ENCODE results near the gene PRDM1. TPM values are rescaled to one million over a fixed set of nuclear protein-coding genes. Genes with fewer than 3 reads are reported as not detected.
A peak's percentile ranks its signal among the peaks of the same experiment; 100 is the strongest.

The PRDM1 gene
- total RNA-seq, 2 donors from 2014 or later: 25.2 to 107 TPM

GRCh38 chr6:106092279-106092678 lies 6.1 kb downstream of the PRDM1 start:
- H3K27ac Mint-ChIP-seq: peak overlapping the region; percentile 72
- H3K36me3 Mint-ChIP-seq (ENCODE audit: insufficient read depth in 2 of 2): peaks cover 6 to 29% of the 10 kb centered on the region in 2 donors
- peak overlapping the region in 1 of 2 donors; percentile 69 for H3K4me3 Mint-ChIP-seq

GRCh38 chr6:106094261-106094963 lies 8.3 kb downstream of the PRDM1 start:
- Mint-ChIP-seq H3K27ac (peak overlapping the region; percentile 94), H3K36me3 (ENCODE audit: insufficient read depth in 2 of 2) (peaks cover 4 to 27% of the 10 kb centered on the region in 2 donors), H3K4me1 (ENCODE audit: low read depth) (peaks cover 74% of the 10 kb centered on the region), H3K4me3 (peak overlapping the region; percentile 61 to 88), H3K27me3 (ENCODE audit: low read depth) (peaks cover 26% of the 10 kb centered on the region), H3K9me3 (no peaks in the 10 kb centered on the region)
- ATAC-seq (replicated peaks in 1 of 2) (no peak), DNase-seq (no peak)

More at GRCh38 chr6:106092279-106092678, 6.1 kb downstream of the PRDM1 start:
- Mint-ChIP-seq H3K4me1 (ENCODE audit: low read depth) (peaks cover 64% of the 10 kb centered on the region), H3K27me3 (ENCODE audit: low read depth) (peaks cover 46% of the 10 kb centered on the region), H3K9me3 (no peaks in the 10 kb centered on the region)
- no peak for ATAC-seq (replicated peaks in 1 of 2)
- DNase-seq: no peak

- no peak for DNase-seq
- Mint-ChIP-seq H3K27ac (peak overlapping the region; percentile 94), H3K9me3 (no peaks in the 10 kb centered on the region), H3K36me3 (ENCODE audit: insufficient read depth in 2 of 2) (peaks cover 5 to 23% of the 10 kb centered on the region in 2 donors), H3K27me3 (ENCODE audit: low read depth) (peaks cover 21% of the 10 kb centered on the region), H3K4me3 (peak overlapping the region; percentile 61 to 88), H3K4me1 (ENCODE audit: low read depth) (peaks cover 75% of the 10 kb centered on the region)
- ATAC-seq (replicated peaks in 1 of 2): no peak
Observed at GRCh38 chr6:106094964-106095335, 8.8 kb downstream of the PRDM1 start.

GRCh38 chr6:106097411-106098231 lies 11.5 kb downstream of the PRDM1 start:
- H3K27me3 Mint-ChIP-seq (ENCODE audit: low read depth): peaks cover 6% of the 10 kb centered on the region
- no peaks in the 10 kb centered on the region for H3K9me3 Mint-ChIP-seq
- DNase-seq (peak; percentile 56 to 60), ATAC-seq (replicated peaks in 1 of 2) (peak; percentile 32 to 36)
- H3K4me1 Mint-ChIP-seq (ENCODE audit: low read depth): peaks cover 89% of the 10 kb centered on the region
- peak overlapping the region; percentile 100 for H3K27ac Mint-ChIP-seq
- H3K4me3 Mint-ChIP-seq: peak overlapping the region; percentile 89 to 100
- H3K36me3 Mint-ChIP-seq (ENCODE audit: insufficient read depth in 2 of 2): peaks cover 13 to 31% of the 10 kb centered on the region in 2 donors

- peak overlapping the region; percentile 100 for H3K27ac Mint-ChIP-seq
Observed at GRCh38 chr6:106098383-106099234, 12.5 kb downstream of the PRDM1 start.

GRCh38 chr6:106099235-106099537 lies 13.1 kb downstream of the PRDM1 start:
- Mint-ChIP-seq H3K9me3 (no peaks in the 10 kb centered on the region), H3K27ac (peak overlapping the region; percentile 100), H3K27me3 (ENCODE audit: low read depth) (no peaks in the 10 kb centered on the region), H3K4me3 (peak overlapping the region; percentile 89 to 100), H3K36me3 (ENCODE audit: insufficient read depth in 2 of 2) (peaks cover 21 to 41% of the 10 kb centered on the region in 2 donors), H3K4me1 (ENCODE audit: low read depth) (peaks cover 97% of the 10 kb centered on the region)
- ATAC-seq (replicated peaks in 1 of 2) (no peak), DNase-seq (no peak)

More at GRCh38 chr6:106098383-106099234, 12.5 kb downstream of the PRDM1 start:
- ATAC-seq (replicated peaks in 1 of 2): peak; percentile 77 to 80
- Mint-ChIP-seq H3K9me3 (no peaks in the 10 kb centered on the region), H3K4me3 (peak overlapping the region; percentile 89 to 100), H3K27me3 (ENCODE audit: low read depth) (no peaks in the 10 kb centered on the region), H3K36me3 (ENCODE audit: insufficient read depth in 2 of 2) (peaks cover 17 to 37% of the 10 kb centered on the region in 2 donors), H3K4me1 (ENCODE audit: low read depth) (peaks cover 97% of the 10 kb centered on the region)
- DNase-seq: peak; percentile 86 to 91

GRCh38 chr6:106100755-106101154 lies 14.6 kb downstream of the PRDM1 start:
- Mint-ChIP-seq H3K27ac (peak overlapping the region; percentile 100), H3K4me1 (ENCODE audit: low read depth) (peaks cover 92% of the 10 kb centered on the region)

GRCh38 chr6:106101466-106101865 lies 15.3 kb downstream of the PRDM1 start:
- Mint-ChIP-seq H3K27me3 (ENCODE audit: low read depth) (peaks cover under 1% of the 10 kb centered on the region), H3K27ac (peak overlapping the region; percentile 100), H3K9me3 (no peaks in the 10 kb centered on the region), H3K4me1 (ENCODE audit: low read depth) (peaks cover 92% of the 10 kb centered on the region), H3K36me3 (ENCODE audit: insufficient read depth in 2 of 2) (peaks cover 30 to 44% of the 10 kb centered on the region in 2 donors), H3K4me3 (peak overlapping the region; percentile 89 to 100)
- ATAC-seq (replicated peaks in 1 of 2) (no peak), DNase-seq (no peak)

More at GRCh38 chr6:106100755-106101154, 14.6 kb downstream of the PRDM1 start:
- Mint-ChIP-seq H3K4me3 (peak overlapping the region; percentile 89 to 100), H3K27me3 (ENCODE audit: low read depth) (no peaks in the 10 kb centered on the region), H3K9me3 (no peaks in the 10 kb centered on the region), H3K36me3 (ENCODE audit: insufficient read depth in 2 of 2) (peaks cover 33 to 48% of the 10 kb centered on the region in 2 donors)
- ATAC-seq (replicated peaks in 1 of 2) (no peak), DNase-seq (no peak)

GRCh38 chr6:106102034-106102433 lies 15.9 kb downstream of the PRDM1 start:
- DNase-seq: peak; percentile 74 to 78

GRCh38 chr6:106102967-106103727 lies 17.0 kb downstream of the PRDM1 start:
- DNase-seq (no peak), ATAC-seq (replicated peaks in 1 of 2) (no peak)
- H3K4me1 Mint-ChIP-seq (ENCODE audit: low read depth): peaks cover 87% of the 10 kb centered on the region
- H3K27ac Mint-ChIP-seq: peak overlapping the region; percentile 100
- no peaks in the 10 kb centered on the region for H3K9me3 Mint-ChIP-seq
- H3K36me3 Mint-ChIP-seq (ENCODE audit: insufficient read depth in 2 of 2): peaks cover 41 to 50% of the 10 kb centered on the region in 2 donors
- peak overlapping the region; percentile 89 to 100 for H3K4me3 Mint-ChIP-seq
- peaks cover 11% of the 10 kb centered on the region for H3K27me3 Mint-ChIP-seq (ENCODE audit: low read depth)

More at GRCh38 chr6:106102034-106102433, 15.9 kb downstream of the PRDM1 start:
- peak overlapping the region; percentile 89 to 100 for H3K4me3 Mint-ChIP-seq
- peak overlapping the region; percentile 100 for H3K27ac Mint-ChIP-seq
- no peaks in the 10 kb centered on the region for H3K9me3 Mint-ChIP-seq
- H3K36me3 Mint-ChIP-seq (ENCODE audit: insufficient read depth in 2 of 2): peaks cover 34 to 48% of the 10 kb centered on the region in 2 donors
- peaks cover 92% of the 10 kb centered on the region for H3K4me1 Mint-ChIP-seq (ENCODE audit: low read depth)
- peak; percentile 36 to 40 for ATAC-seq (replicated peaks in 1 of 2)
- H3K27me3 Mint-ChIP-seq (ENCODE audit: low read depth): peaks cover 6% of the 10 kb centered on the region

- ATAC-seq (replicated peaks in 1 of 2): peak; percentile 42 to 56
- H3K36me3 Mint-ChIP-seq (ENCODE audit: insufficient read depth in 2 of 2): peaks cover 42 to 54% of the 10 kb centered on the region in 2 donors
- H3K27ac Mint-ChIP-seq: peak overlapping the region; percentile 100
- H3K27me3 Mint-ChIP-seq (ENCODE audit: low read depth): peaks cover 16% of the 10 kb centered on the region
- peaks cover 85% of the 10 kb centered on the region for H3K4me1 Mint-ChIP-seq (ENCODE audit: low read depth)
- peak overlapping the region; percentile 89 to 100 for H3K4me3 Mint-ChIP-seq
- DNase-seq: peak; percentile 48 to 57
- H3K9me3 Mint-ChIP-seq: no peaks in the 10 kb centered on the region
Observed at GRCh38 chr6:106103728-106104109, 17.6 kb downstream of the PRDM1 start.

- Mint-ChIP-seq H3K27ac (peak overlapping the region; percentile 50), H3K4me1 (ENCODE audit: low read depth) (peaks cover 77% of the 10 kb centered on the region), H3K27me3 (ENCODE audit: low read depth) (peaks cover 23% of the 10 kb centered on the region), H3K9me3 (no peaks in the 10 kb centered on the region), H3K4me3 (peak overlapping the region in 1 of 2 donors; percentile 100), H3K36me3 (ENCODE audit: insufficient read depth in 2 of 2) (peaks cover 41 to 48% of the 10 kb centered on the region in 2 donors)
- ATAC-seq (replicated peaks in 1 of 2): no peak
- no peak for DNase-seq
Observed at GRCh38 chr6:106104476-106104875, 18.3 kb downstream of the PRDM1 start.

All from activated T-cell treated with anti-CD3 and anti-CD28 coated beads, Interleukin-2, amount 50 U/mL, for 72 hours (primary cell).